SK-N-SH (cell line): ENCODE measurements around the gene TMEM223. TPM values are rescaled to one million over a fixed set of nuclear protein-coding genes. Genes with fewer than 3 reads are reported as not detected.

ENCODE experiments used
- CTCF ChIA-PET: fragments of 300-600, 350-600 bp; formaldehyde crosslinking; extraction: SDS; loops from one replicate; lab custom pipeline; 2021; lab: Yijun Ruan, JAX
- POLR2A ChIA-PET: fragments of 350-600 bp; sonication (Branson Sonifier 250); formaldehyde crosslinking; extraction: SDS; loops from one replicate; lab custom pipeline; 2020; ENCODE audit warnings: antibody characterized with exemption, inconsistent platforms; lab: Yijun Ruan, JAX
- DNase-seq: peaks from one replicate; pipeline ENCODE4 v3.0.0; 2012
- H2AFZ ChIP-seq: fragments of 200-600 bp; sonication (generic); 2 replicates; pipeline ENCODE4 v1.8.1; 2016; ENCODE audit warnings: antibody characterized with exemption, mild to moderate bottlenecking, low read depth
- H3F3A ChIP-seq: fragments of 200-600 bp; sonication (generic); replicated peaks from 2 replicates; pipeline ENCODE3; 2016; ENCODE audit warnings: antibody characterized with exemption, mild to moderate bottlenecking; ENCODE audit not compliant: insufficient read depth
- H3K27ac ChIP-seq, 2 experiments: fragments of 200-500 bp in 1 of 2; fragments of 200-600 bp in 1 of 2; sonication (Bioruptor generic) in 1 of 2; sonication (generic), shearing (Covaris generic) in 1 of 2; 2 replicates each; pipeline versions ENCODE4 v1.5.1 to v1.6.1; 2014 to 2016; ENCODE audit warnings: low read depth in 2 of 2, inconsistent platforms in 1 of 2, low read length in 1 of 2, mild to moderate bottlenecking in 1 of 2, mixed read lengths in 1 of 2
- H3K27me3 ChIP-seq: fragments of 200-600 bp; sonication (generic), shearing (Covaris generic); 2 replicates; pipeline ENCODE4 v1.6.1; 2016; ENCODE audit warnings: mixed run types; ENCODE audit not compliant: insufficient read depth
- H3K36me3 ChIP-seq, 2 experiments: fragments of 200-500 bp in 1 of 2; fragments of 200-600 bp in 1 of 2; sonication (Bioruptor generic) in 1 of 2; sonication (generic) in 1 of 2; replicated peaks in 1 of 2; 2 replicates each; pipeline versions ENCODE3 to v1.5.1; 2014 to 2016; ENCODE audit warnings: low read length in 1 of 2, mild to moderate bottlenecking in 1 of 2; ENCODE audit not compliant: insufficient read depth in 2 of 2, control insufficient read depth in 1 of 2
- H3K4me1 ChIP-seq, 2 experiments: fragments of 200-500 bp in 1 of 2; fragments of 200-600 bp in 1 of 2; sonication (Bioruptor generic) in 1 of 2; sonication (generic), shearing (Covaris generic) in 1 of 2; 2 replicates each; pipeline versions ENCODE4 v1.5.1 to v1.6.1; 2014 to 2016; ENCODE audit warnings: low read depth in 1 of 2, low read length in 1 of 2, mixed run types in 1 of 2; ENCODE audit not compliant: insufficient read depth in 2 of 2, control insufficient read depth in 1 of 2
- H3K4me2 ChIP-seq: fragments of 200-600 bp; sonication (generic), shearing (Covaris generic); 2 replicates; pipeline ENCODE4 v1.6.1; 2017; ENCODE audit warnings: mixed run types
- H3K4me3 ChIP-seq, 2 experiments: fragments of 200-500 bp in 1 of 2; fragments of 200-600 bp in 1 of 2; sonication (Bioruptor generic) in 1 of 2; sonication (generic), shearing (Covaris generic) in 1 of 2; 2 replicates each; pipeline versions ENCODE4 v1.5.1 to v1.8.1; 2014 to 2016; ENCODE audit warnings: low read depth in 2 of 2, inconsistent platforms in 1 of 2, low read length in 1 of 2, mild to moderate bottlenecking in 1 of 2, mixed read lengths in 1 of 2, moderate library complexity in 1 of 2
- H3K79me2 ChIP-seq: fragments of 200-600 bp; sonication (generic); 2 replicates; pipeline ENCODE4 v1.8.1; 2017; ENCODE audit warnings: mild to moderate bottlenecking; ENCODE audit not compliant: insufficient read depth
- H3K9ac ChIP-seq: fragments of 200-600 bp; sonication (generic); 2 replicates; pipeline ENCODE4 v1.6.1; 2017; ENCODE audit warnings: mixed run types
- H3K9me2 ChIP-seq: fragments of 200-600 bp; sonication (generic); 2 replicates; pipeline ENCODE4 v1.6.1; 2017; ENCODE audit warnings: mixed run types
- H3K9me3 ChIP-seq: fragments of 200-600 bp; sonication (generic); 2 replicates; pipeline ENCODE4 v1.6.1; 2017; ENCODE audit warnings: mixed run types, mild to moderate bottlenecking, moderate library complexity
- H4K20me1 ChIP-seq: fragments of 200-600 bp; sonication (generic); 2 replicates; pipeline ENCODE4 v1.6.1; 2017; ENCODE audit warnings: mild to moderate bottlenecking, mixed run types; ENCODE audit not compliant: insufficient read depth
- CHD2 ChIP-seq: fragments of 150-350 bp; IDR thresholded peaks from 2 replicates; pipeline ENCODE4 v1.6.1; 2018; ENCODE audit warnings: low read length; ENCODE audit not compliant: partially characterized antibody
- CTCF ChIP-seq: fragments of 200-600 bp; sonication (generic); IDR thresholded peaks from 2 replicates; pipeline ENCODE4 v1.6.1; 2017; ENCODE audit warnings: antibody characterized with exemption, mild to moderate bottlenecking, moderate library complexity
- EP300 ChIP-seq, 2 experiments: IDR thresholded peaks; 2 replicates each; pipeline versions ENCODE4 v1.4.0 to v1.6.1; 2012; ENCODE audit warnings: borderline replicate concordance in 1 of 2, low read depth in 1 of 2, low read length in 1 of 2
- EZH2phosphoT487 ChIP-seq: fragments of 200-600 bp; sonication (generic); IDR thresholded peaks from 2 replicates; pipeline ENCODE4 v1.6.1; 2017; ENCODE audit warnings: low read depth, mixed run types, mild to moderate bottlenecking, antibody characterized with exemption, moderate library complexity, borderline replicate concordance
- FOSL2 ChIP-seq: IDR thresholded peaks from 2 replicates; pipeline ENCODE4 v1.4.0; 2012; ENCODE audit warnings: low read depth, mild to moderate bottlenecking, moderate library complexity, borderline replicate concordance
- FOXJ3 ChIP-seq: sonication (generic); formaldehyde crosslinking; IDR thresholded peaks from 2 replicates; pipeline ENCODE4 v1.5.1; 2020; ENCODE audit warnings: mild to moderate bottlenecking, missing genetic modification reagents
- FOXM1 ChIP-seq: IDR thresholded peaks from 2 replicates; pipeline ENCODE4 v1.4.0; 2012; ENCODE audit warnings: low read depth, mild to moderate bottlenecking
- IRF3 ChIP-seq: fragments of 150-350 bp; IDR thresholded peaks from 2 replicates; pipeline ENCODE4 v1.6.1; 2016; ENCODE audit warnings: mild to moderate bottlenecking, low read depth, low read length
- MAX ChIP-seq: IDR thresholded peaks from 2 replicates; pipeline ENCODE4 v1.4.0; 2012; ENCODE audit warnings: low read depth
- MEF2A ChIP-seq: IDR thresholded peaks from 2 replicates; pipeline ENCODE4 v1.4.0; 2012; ENCODE audit warnings: low read depth, borderline replicate concordance
- MXI1 ChIP-seq: IDR thresholded peaks from 2 replicates; pipeline ENCODE4 v1.6.1; 2012; ENCODE audit warnings: mild to moderate bottlenecking, low read depth, low read length, improper control_type of control experiment
- NRF1 ChIP-seq: IDR thresholded peaks from 2 replicates; pipeline ENCODE4 v1.6.1; 2012; ENCODE audit warnings: low read depth, mild to moderate bottlenecking, low read length
- POLR2AphosphoS5 ChIP-seq: IDR thresholded peaks from 2 replicates; pipeline ENCODE4 v1.6.1; 2012; ENCODE audit warnings: low read depth, low read length
- RAD21 ChIP-seq: IDR thresholded peaks from 2 replicates; pipeline ENCODE4 v1.6.1; 2012; ENCODE audit warnings: mild to moderate bottlenecking, low read length
- REST ChIP-seq: IDR thresholded peaks from 2 replicates; pipeline ENCODE4 v1.6.1; 2012; ENCODE audit warnings: mild to moderate bottlenecking, low read depth, low read length, moderate library complexity
- RFX5 ChIP-seq: IDR thresholded peaks from 2 replicates; pipeline ENCODE4 v1.6.1; 2012; ENCODE audit warnings: mild to moderate bottlenecking, improper control_type of control experiment, low read length
- RXRA ChIP-seq: IDR thresholded peaks from 2 replicates; pipeline ENCODE4 v1.4.0; 2012; ENCODE audit warnings: low read depth, mild to moderate bottlenecking, borderline replicate concordance
- SIN3A ChIP-seq: IDR thresholded peaks from 2 replicates; pipeline ENCODE4 v1.6.1; 2012; ENCODE audit warnings: low read depth, mild to moderate bottlenecking, low read length, moderate library complexity, borderline replicate concordance
- SMC3 ChIP-seq: IDR thresholded peaks from 2 replicates; pipeline ENCODE4 v1.6.1; 2012; ENCODE audit warnings: low read depth, low read length, improper control_type of control experiment
- TAF1 ChIP-seq: IDR thresholded peaks from 2 replicates; pipeline ENCODE4 v1.6.1; 2012; ENCODE audit warnings: low read depth, mild to moderate bottlenecking, low read length, moderate library complexity, borderline replicate concordance
- TEAD4 ChIP-seq: IDR thresholded peaks from 2 replicates; pipeline ENCODE4 v1.4.0; 2012; ENCODE audit warnings: mild to moderate bottlenecking, borderline replicate concordance; ENCODE audit not compliant: insufficient read depth
- USF1 ChIP-seq: IDR thresholded peaks from 2 replicates; pipeline ENCODE4 v1.4.0; 2012; ENCODE audit warnings: low read depth, borderline replicate concordance
- YY1 ChIP-seq: IDR thresholded peaks from 2 replicates; pipeline ENCODE4 v1.4.0; 2012; ENCODE audit warnings: low read depth, mild to moderate bottlenecking
- WGBS: methylation state at CpG from one replicate; pipeline ENCODE4 v1.1.6; 2017; ENCODE audit warnings: low lambda C conversion rate; 5-methylcytosine and 5-hydroxymethylcytosine counted together
- polyA plus RNA-seq, 3 experiments: library from polyadenylated mRNA; depleted of rRNA; stranded (reverse); fragments of >200 nt; gene quantifications; 2 replicates each; pipeline ENCODE4 v1.2.3, GENCODE V29; 2012

Gene TMEM223
- polyA plus RNA-seq, 1 of the 3 experiments (the other 2 are of a cell fraction) = 30.4 TPM

GRCh38 chr11:62786318-62787004 is 5.3 kb downstream of the TMEM223 start:
- Histone ChIP-seq H3K4me2 (peak overlapping the region; percentile 83), H4K20me1 (no peaks in the 10 kb centered on the region), H3K4me3 (peak overlapping the region; percentile 76 to 87), H2AFZ (no peak overlapping the region)
- WGBS = 7% methylated on average over 10 of the region's 51 CpGs
- TF ChIP-seq EP300 (IDR thresholded peaks at IDR 0.05; ENCODE audit: borderline replicate concordance in 1 of 2, low read depth in 1 of 2, low read length in 1 of 2) (no peak), POLR2AphosphoS5 (peak; percentile 27; the same call in 1 of the 2 replicates), IRF3 (no peak), TAF1 (peak; percentile 41; the same call in 1 of the 2 replicates), EZH2phosphoT487 (no peak), FOXM1 (0 out of 2 replicates have a peak, but pooled peaks have one; percentile 13), MXI1 (peak; percentile 71; the same call in 1 of the 2 replicates), YY1 (peak; percentile 30; the same call in 1 of the 2 replicates), TEAD4 (0 out of 2 replicates have a peak, but pooled peaks have one; percentile 10), MEF2A (no peak), SIN3A (peak; percentile 89; the same call in 1 of the 2 replicates), REST (0 out of 2 replicates have a peak, but pooled peaks have one; percentile 8), RFX5 (0 out of 2 replicates have a peak, but pooled peaks have one; percentile 15), CHD2 (peak; percentile 43), USF1 (no peak), RXRA (no peak), RAD21 (peak; percentile 59), MAX (peak; percentile 48; the same call in 1 of the 2 replicates), FOXJ3 (no peak), SMC3 (peak; percentile 81), FOSL2 (no peak), NRF1 (no peak), CTCF (peak; percentile 91)
- TF ChIP-seq, all 33 proteins: peak for 14
- Histone ChIP-seq H3F3A (peaks cover 34% of the 10 kb centered on the region), H3K27me3 (no peaks in the 10 kb centered on the region), H3K27ac (peak overlapping the region; percentile 65 to 78; a peak in 3 of 4 replicates), H3K9me2 (no peaks in the 10 kb centered on the region), H3K9me3 (no peaks in the 10 kb centered on the region), H3K9ac (peak overlapping the region; percentile 74), H3K79me2 (peaks cover 51% of the 10 kb centered on the region), H3K4me1 (peaks cover 4 to 24% of the 10 kb centered on the region in 2 experiments), H3K36me3 (peaks cover 23 to 35% of the 10 kb centered on the region in 2 experiments)
- DNase-seq = peak; percentile 94
- ChIA-PET POLR2A (interaction anchor here (0.6 to 2.8 kb wide), 16 partner anchors 9 to 195 kb away, joined by 3 to 35 read pairs (median 5); partner anchors contain the start of genes HNRNPUL2, SLC3A2, TAF6L and TUT1), CTCF (interaction anchor here (0.5 to 6.6 kb wide), 59 partner anchors 10 to 1497 kb away, joined by 3 to 130 read pairs (median 5); partner anchors contain the start of genes B3GAT3, HNRNPUL2, NXF1 and POLR2G)
